Keratinocyte (primary cell): ENCODE results near the gene SPTBN1. TPM values are rescaled to one million over a fixed set of nuclear protein-coding genes. Genes with fewer than 3 reads are reported as not detected.

Experiments
- DNase-seq: peaks from one replicate; pipeline ENCODE4 v3.0.0-alpha.2; 2011; ENCODE audit warnings: low read depth, missing footprints, low spot score
- FAIRE-seq: peaks from 2 replicates; lab custom pipeline; 2011; peaks lifted over from hg19 to GRCh38; lab: Jason Lieb, UNC
- H2AFZ ChIP-seq: 2 replicates; pipeline ENCODE4 v1.6.0; 2012; ENCODE audit warnings: low read length, control low read depth, inconsistent platforms; ENCODE audit not compliant: control insufficient read depth
- H3K27ac ChIP-seq: 2 replicates; pipeline ENCODE4 v1.5.1; 2011; ENCODE audit warnings: low read length; ENCODE audit not compliant: control insufficient read depth, insufficient read depth
- H3K27me3 ChIP-seq: 3 replicates; pipeline ENCODE4 v1.6.0; 2011; ENCODE audit warnings: low read length; ENCODE audit not compliant: control insufficient read depth, insufficient read depth; ENCODE audit errors: extremely low read depth
- H3K36me3 ChIP-seq, 2 experiments: 2 replicates in 1 of 2; 3 replicates in 1 of 2; pipeline ENCODE4 v1.5.1; 2011; ENCODE audit warnings: low read length in 2 of 2, mild to moderate bottlenecking in 1 of 2; ENCODE audit not compliant: control insufficient read depth in 2 of 2, insufficient read depth in 2 of 2; ENCODE audit errors: extremely low read depth in 1 of 2
- H3K4me1 ChIP-seq: 3 replicates; pipeline ENCODE4 v1.5.1; 2011; ENCODE audit warnings: low read length; ENCODE audit not compliant: control insufficient read depth, insufficient read depth; ENCODE audit errors: extremely low read depth
- H3K4me2 ChIP-seq: 3 replicates; pipeline ENCODE4 v1.6.0; 2011; ENCODE audit warnings: low read depth, low read length; ENCODE audit not compliant: control insufficient read depth, insufficient read depth; ENCODE audit errors: extremely low read depth
- H3K4me3 ChIP-seq, 3 experiments: fragments of 200-600 bp in 1 of 3; sonication (generic) in 1 of 3; 2 replicates in 2 of 3; 3 replicates in 1 of 3; pipeline ENCODE4 v1.5.1; 2011 to 2016; ENCODE audit warnings: low read length in 3 of 3, mild to moderate bottlenecking in 3 of 3, control low read depth in 2 of 3, inconsistent platforms in 1 of 3, low read depth in 1 of 3, mixed read lengths in 1 of 3, mixed run types in 1 of 3, moderate library complexity in 1 of 3; ENCODE audit not compliant: control insufficient read depth in 2 of 3, insufficient read depth in 2 of 3; ENCODE audit errors: extremely low read depth in 1 of 3
- H3K79me2 ChIP-seq: 2 replicates; pipeline ENCODE4 v1.6.0; 2012; ENCODE audit warnings: low read length; ENCODE audit not compliant: control insufficient read depth, insufficient read depth
- H3K9ac ChIP-seq: 3 replicates; pipeline ENCODE4 v1.6.0; 2011; ENCODE audit warnings: low read length; ENCODE audit not compliant: control insufficient read depth, insufficient read depth; ENCODE audit errors: extremely low read depth
- H3K9me1 ChIP-seq: 3 replicates; pipeline ENCODE4 v1.6.0; 2011; ENCODE audit warnings: low read length; ENCODE audit not compliant: control insufficient read depth, insufficient read depth; ENCODE audit errors: extremely low read depth
- H3K9me3 ChIP-seq: 2 replicates; pipeline ENCODE4 v1.5.1; 2012; ENCODE audit warnings: low read depth, low read length; ENCODE audit not compliant: control insufficient read depth
- H4K20me1 ChIP-seq: 3 replicates; pipeline ENCODE4 v1.6.0; 2011; ENCODE audit warnings: low read length; ENCODE audit not compliant: control insufficient read depth, insufficient read depth; ENCODE audit errors: extremely low read depth
- CTCF ChIP-seq, 3 experiments: IDR thresholded peaks in 1 of 3; conservative IDR thresholded peaks in 1 of 3; optimal IDR thresholded peaks in 1 of 3; 2 replicates in 2 of 3; 3 replicates in 1 of 3; pipeline versions ENCODE3 to v1.5.1; 2011; ENCODE audit warnings: low read length in 3 of 3, mild to moderate bottlenecking in 3 of 3, moderate library complexity in 2 of 3, control low read depth in 1 of 3, inconsistent platforms in 1 of 3; ENCODE audit not compliant: insufficient read depth in 2 of 3; ENCODE audit errors: extremely low read depth in 1 of 3
- EZH2 ChIP-seq: IDR thresholded peaks from one replicate; pipeline ENCODE4 v1.6.1; 2012; ENCODE audit warnings: inconsistent platforms, mild to moderate bottlenecking, low read length, moderate library complexity
- dilution Hi-C: fragments of 300-500 bp; cut with MboI; formaldehyde crosslinking; loops from one replicate; pipeline ENCODE4 v1.7.0; 2020; ENCODE audit warnings: low sequenced_read_pairs; ENCODE audit not compliant: extremely low pct_ligation_motif_present
- polyA plus RNA-seq, 5 experiments: library from polyadenylated mRNA; depleted of rRNA in 3 of 5; stranded (reverse) in 3 of 5; stranded (forward) in 1 of 5; unstranded in 1 of 5; fragments of >200 nt; gene quantifications; 1 replicate in 1 of 5; 2 replicates in 3 of 5; 3 replicates in 1 of 5; pipeline versions ENCODE4 v1.2.1 to v1.2.3, GENCODE V29; 2011 to 2012; ENCODE audit warnings: missing spikeins in 2 of 5, low read depth in 1 of 5, low replicate concordance in 1 of 5

Gene SPTBN1
- polyA plus RNA-seq, 1 donor (not counting 4 experiments of a cell fraction or from before 2014, with no cell fraction given), result 40.0 TPM

GRCh38 chr2:54667726-54668650, 211.9 kb downstream of the SPTBN1 start:
- H3K4me3 ChIP-seq, result no peak overlapping the region
- peaks cover 28% of the 10 kb centered on the region for H3K4me1 ChIP-seq
- no peak overlapping the region for H3K4me2 ChIP-seq

GRCh38 chr2:54668711-54669110, 212.6 kb downstream of the SPTBN1 start:
- H3K4me3 ChIP-seq, result no peak overlapping the region
- H4K20me1 ChIP-seq, result no peaks in the 10 kb centered on the region
- peaks cover 31 to 32% of the 10 kb centered on the region in 2 experiments for H3K36me3 ChIP-seq
- H3K9ac ChIP-seq, result no peak overlapping the region
- TF ChIP-seq EZH2, result no peak
- TF ChIP-seq CTCF (optimal IDR thresholded peaks at IDR 0.05 in 1 of 3, IDR thresholded peaks at IDR 0.05 in 1 of 3, conservative IDR thresholded peaks at IDR 0.05 in 1 of 3; ENCODE audit: extremely low read depth in 1 of 3, insufficient read depth in 2 of 3, low read length in 3 of 3), result no peak
- dilution Hi-C loops, result no loop called here
- H3K4me1 ChIP-seq, result peaks cover 36% of the 10 kb centered on the region
- no peaks in the 10 kb centered on the region for H3K79me2 ChIP-seq
- H3K9me3 ChIP-seq, result no peaks in the 10 kb centered on the region
- H3K9me1 ChIP-seq, result no peaks in the 10 kb centered on the region
- FAIRE-seq (no peak), DNase-seq (no peak)
- no peaks in the 10 kb centered on the region for H3K27me3 ChIP-seq
- H3K4me2 ChIP-seq, result no peak overlapping the region
- no peak overlapping the region for H2AFZ ChIP-seq
- no peak overlapping the region for H3K27ac ChIP-seq

More at GRCh38 chr2:54667726-54668650, 211.9 kb downstream of the SPTBN1 start:
- Histone ChIP-seq H3K9ac (no peak overlapping the region), H3K9me1 (no peaks in the 10 kb centered on the region), H4K20me1 (no peaks in the 10 kb centered on the region), H3K36me3 (peaks cover 32 to 36% of the 10 kb centered on the region in 2 experiments), H3K27me3 (no peaks in the 10 kb centered on the region), H3K27ac (no peak overlapping the region), H3K9me3 (no peaks in the 10 kb centered on the region), H2AFZ (no peak overlapping the region), H3K79me2 (no peaks in the 10 kb centered on the region)
- no peak for FAIRE-seq
- no peak for DNase-seq
- no peak for TF ChIP-seq CTCF (optimal IDR thresholded peaks at IDR 0.05 in 1 of 3, IDR thresholded peaks at IDR 0.05 in 1 of 3, conservative IDR thresholded peaks at IDR 0.05 in 1 of 3; ENCODE audit: extremely low read depth in 1 of 3, insufficient read depth in 2 of 3, low read length in 3 of 3)
- TF ChIP-seq EZH2, result no peak
- dilution Hi-C loops, result no loop called here
